A549 (cell line): Measurements from ENCODE around the gene TM9SF4. TPM values are rescaled to one million over a fixed set of nuclear protein-coding genes. Genes with fewer than 3 reads are reported as not detected.

Source experiments
- ATAC-seq, 2 experiments: fragments of 200-7000 bp in 1 of 2; fragments of >200 bp in 1 of 2; cut with Nextera tagmentation in 1 of 2; cut with Tn5 transposase in 1 of 2; 3 replicates each; pipeline versions ENCODE4 v1.8.0 to v1.9.1; 2018 to 2020; ENCODE audit warnings: mild to moderate bottlenecking in 1 of 2, moderate library complexity in 1 of 2
- CTCF ChIA-PET: fragments of 300-600 bp; sonication (Branson Sonifier 250); formaldehyde crosslinking; extraction: SDS; loops from one replicate; lab custom pipeline; 2021; ENCODE audit warnings: antibody characterized with exemption, inconsistent platforms; lab: Yijun Ruan, JAX
- POLR2A ChIA-PET: fragments of 350-600 bp; formaldehyde crosslinking; extraction: SDS; loops from one replicate; lab custom pipeline; 2021; ENCODE audit warnings: antibody characterized with exemption, inconsistent platforms; lab: Yijun Ruan, JAX
- DNase-seq, 2 experiments: peaks; one replicate each; pipeline versions ENCODE4 v3.0.0 to v3.0.0-alpha.2; 2011 to 2016; ENCODE audit warnings: low read depth in 1 of 2, low spot score in 1 of 2
- FAIRE-seq: peaks from 2 replicates; lab custom pipeline; 2011; peaks lifted over from hg19 to GRCh38; lab: Jason Lieb, UNC
- H3K27ac ChIP-seq, 2 experiments: fragments of >200 bp; sonication (Bioruptor Twin); formaldehyde crosslinking; 3 replicates each; pipeline ENCODE4 v1.5.1; 2016 to 2017
- H3K4me1 ChIP-seq: fragments of >200 bp; sonication (Bioruptor Twin); formaldehyde crosslinking; 3 replicates; pipeline ENCODE4 v1.6.1; 2016
- H3K4me2 ChIP-seq: fragments of >200 bp; sonication (Bioruptor Twin); formaldehyde crosslinking; 3 replicates; pipeline ENCODE4 v1.6.1; 2016
- H3K4me3 ChIP-seq: fragments of >200 bp; sonication (Bioruptor Twin); formaldehyde crosslinking; 3 replicates; pipeline ENCODE4 v1.5.1; 2016
- H3K9me3 ChIP-seq: fragments of >200 bp; sonication (Bioruptor Twin); formaldehyde crosslinking; 3 replicates; pipeline ENCODE4 v1.6.1; 2016
- CBX2 ChIP-seq: fragments of 200-600 bp; sonication (generic); IDR thresholded peaks from 2 replicates; pipeline ENCODE4 v1.6.1; 2016; ENCODE audit warnings: low read depth, mild to moderate bottlenecking, borderline replicate concordance
- CHD2 ChIP-seq: fragments of 150-350 bp; IDR thresholded peaks from 2 replicates; pipeline ENCODE4 v1.6.1; 2014; ENCODE audit warnings: low read length; ENCODE audit not compliant: partially characterized antibody
- CTCF ChIP-seq: fragments of >200 bp; sonication (Bioruptor Twin); formaldehyde crosslinking; IDR thresholded peaks from 3 replicates; pipeline ENCODE4 v1.5.1; 2016
- E2F6 ChIP-seq: IDR thresholded peaks from 2 replicates; pipeline ENCODE4 v1.6.1; 2012; ENCODE audit warnings: low read depth, borderline replicate concordance
- EHMT2 ChIP-seq: fragments of 200-600 bp; sonication (generic); IDR thresholded peaks from 2 replicates; pipeline ENCODE4 v1.6.1; 2016; ENCODE audit warnings: antibody characterized with exemption, low read depth, mild to moderate bottlenecking, moderate library complexity
- ESRRA ChIP-seq: fragments of 150-350 bp; IDR thresholded peaks from 2 replicates; pipeline ENCODE4 v1.6.1; 2014; ENCODE audit warnings: mild to moderate bottlenecking, low read length, borderline replicate concordance
- FOSB ChIP-seq: fragments of 250-450 bp; sonication (Bioruptor Pico); IDR thresholded peaks from 2 replicates; pipeline ENCODE4 v1.5.0; 2020; ENCODE audit warnings: mild to moderate bottlenecking, moderate library complexity
- FOXS1 ChIP-seq: fragments of 250-450 bp; sonication (Bioruptor Pico); IDR thresholded peaks from 2 replicates; pipeline ENCODE4 v1.5.0; 2020; ENCODE audit warnings: mild to moderate bottlenecking, moderate library complexity
- HOXB5 ChIP-seq: fragments of 250-450 bp; sonication (Bioruptor Pico); IDR thresholded peaks from 2 replicates; pipeline ENCODE4 v1.5.0; 2020; ENCODE audit warnings: mild to moderate bottlenecking, moderate library complexity
- MAX ChIP-seq: IDR thresholded peaks from 2 replicates; pipeline ENCODE4 v1.6.1; 2012
- NR3C1 ChIP-seq: fragments of >200 bp; sonication (Bioruptor Twin); formaldehyde crosslinking; IDR thresholded peaks from 3 replicates; pipeline ENCODE4 v1.6.1; 2017
- POLR2AphosphoS2 ChIP-seq: conservative IDR thresholded peaks from 2 replicates; pipeline ENCODE4 v1.6.1; 2012; ENCODE audit warnings: low read length, improper control_type of control experiment, inconsistent platforms
- RAD21 ChIP-seq, 2 experiments: fragments of >200 bp in 1 of 2; sonication (Bioruptor Twin) in 1 of 2; formaldehyde crosslinking in 1 of 2; IDR thresholded peaks in 1 of 2; conservative IDR thresholded peaks in 1 of 2; 2 replicates in 1 of 2; 3 replicates in 1 of 2; pipeline ENCODE4 v1.6.1; 2012 to 2018; ENCODE audit warnings: inconsistent platforms in 1 of 2
- SMC3 ChIP-seq: fragments of >200 bp; sonication (Bioruptor Twin); formaldehyde crosslinking; IDR thresholded peaks from 3 replicates; pipeline ENCODE4 v1.6.1; 2018; ENCODE audit warnings: inconsistent platforms
- USF2 ChIP-seq: fragments of 450-650 bp; IDR thresholded peaks from 2 replicates; pipeline ENCODE4 v1.6.1; 2014; ENCODE audit warnings: antibody characterized with exemption
- ZC3H11A ChIP-seq: fragments of 450-650 bp; IDR thresholded peaks from 2 replicates; pipeline ENCODE4 v1.6.1; 2014; ENCODE audit warnings: antibody characterized with exemption, mild to moderate bottlenecking
- ZNF302 ChIP-seq: fragments of 250-450 bp; sonication (Bioruptor Pico); IDR thresholded peaks from 2 replicates; pipeline ENCODE4 v1.9.0; 2021; ENCODE audit warnings: inconsistent platforms, mild to moderate bottlenecking, moderate library complexity
- ZSCAN20 ChIP-seq: fragments of 250-450 bp; sonication (Bioruptor Pico); IDR thresholded peaks from 2 replicates; pipeline ENCODE4 v1.8.0; 2022; ENCODE audit warnings: mild to moderate bottlenecking, moderate library complexity
- WGBS: methylation state at CpG from one replicate; pipeline ENCODE4 v1.1.6; 2017; ENCODE audit errors: missing lambda C conversion rate; 5-methylcytosine and 5-hydroxymethylcytosine counted together
- polyA plus RNA-seq, 4 experiments: library from polyadenylated mRNA; depleted of rRNA in 3 of 4; stranded (reverse); fragments of >200 nt; fragmentation: RNase III in 1 of 4; extraction: RNeasy Plus Mini Kit Qiagen cat#74134 plus additional on column Dnase treatment in 1 of 4; gene quantifications; 2 replicates in 3 of 4; 3 replicates in 1 of 4; pipeline ENCODE4 v1.2.3, GENCODE V29; 2011 to 2017

The TM9SF4 gene
- polyA plus RNA-seq, 2 of the 4 experiments (the other 2 are of a cell fraction), result 52.3 to 60.0 TPM

GRCh38 chr20:32201977-32202363 is 92.5 kb downstream of the TM9SF4 start (continued):
- TF ChIP-seq CTCF, result no peak
- TF ChIP-seq SMC3, result no peak
- no peak for TF ChIP-seq ZC3H11A

- CTCF ChIA-PET, result no interaction called here
- POLR2A ChIA-PET, result no interaction called here
- no peak for ATAC-seq
- Histone ChIP-seq H3K27ac (peak overlapping the region in 1 of 2 experiments; percentile 7; a peak in 1 of 6 replicates), H3K9me3 (no peaks in the 10 kb centered on the region), H3K4me2 (no peak overlapping the region), H3K4me3 (no peak overlapping the region), H3K4me1 (peaks cover 17% of the 10 kb centered on the region)
- FAIRE-seq, result no peak
- DNase-seq, result no peak
- WGBS, result 84% methylated on average over 11 of the region's 11 CpGs
- TF ChIP-seq NR3C1, result no peak
Measured at GRCh38 chr20:32203356-32204204, 94.1 kb downstream of the TM9SF4 start.

- no peak for DNase-seq
- FAIRE-seq, result no peak
- no peak overlapping the region for H3K4me3 ChIP-seq
- ATAC-seq, result no peak
- H3K9me3 ChIP-seq, result no peaks in the 10 kb centered on the region
- POLR2A ChIA-PET, result no interaction called here
- 83% methylated on average over 4 of the region's 4 CpGs for WGBS
- H3K4me1 ChIP-seq, result peaks cover 26% of the 10 kb centered on the region
- H3K27ac ChIP-seq, result peak overlapping the region in 1 of 2 experiments; percentile 5; a peak in 1 of 6 replicates
- CTCF ChIA-PET, result no interaction called here
- TF ChIP-seq EHMT2 (no peak), CHD2 (no peak), CBX2 (no peak), E2F6 (no peak), HOXB5 (CRISPR knock-in tag) (no peak), ESRRA (no peak), FOSB (CRISPR knock-in tag) (no peak), USF2 (no peak)
- peak overlapping the region; percentile 88; the same call in 1 of the 3 replicates for H3K4me2 ChIP-seq
Measured at GRCh38 chr20:32204205-32205109, 94.9 kb downstream of the TM9SF4 start.

GRCh38 chr20:32205110-32205842 is 95.8 kb downstream of the TM9SF4 start:
- Histone ChIP-seq H3K4me2 (peak overlapping the region; percentile 88), H3K4me1 (peaks cover 30% of the 10 kb centered on the region), H3K9me3 (no peaks in the 10 kb centered on the region), H3K4me3 (no peak overlapping the region), H3K27ac (peak overlapping the region in 1 of 2 experiments; percentile 7; a peak in 2 of 6 replicates)
- no peak for TF ChIP-seq ZSCAN20
- no peak for TF ChIP-seq FOXS1 (CRISPR knock-in tag)
- TF ChIP-seq POLR2AphosphoS2, result no peak
- TF ChIP-seq MAX, result no peak
- no peak for TF ChIP-seq ZNF302 (CRISPR knock-in tag)
- TF ChIP-seq E2F6, result no peak
- no peak for TF ChIP-seq RAD21 (conservative IDR thresholded peaks at IDR 0.05 in 1 of 2, IDR thresholded peaks at IDR 0.05 in 1 of 2)
- no peak for TF ChIP-seq NR3C1
- FAIRE-seq, result no peak
- CTCF ChIA-PET, result interaction anchor here (0.6 to 1.2 kb wide), 3 partner anchors 10 to 256 kb away, joined by 3 to 6 read pairs (median 3); no protein-coding TSS in a partner anchor
- WGBS, result 87% methylated on average over 5 of the region's 5 CpGs
- POLR2A ChIA-PET, result no interaction called here
- DNase-seq, result no peak
- ATAC-seq, result no peak
